Activated CD4-positive, alpha-beta T cell treated with anti-CD3 and anti-CD28 coated beads, Interleukin-2, amount 50 U/mL, for 24 hours (primary cell): ENCODE measurements around the gene RECQL5.
"Not testable (repeated sequence)": the region's sequence is repeated elsewhere in the genome, so short reads cannot be mapped to it uniquely, and the experiment has no call there.

Experiments used
- DNase-seq, 2 donors: peaks; one replicate each; pipeline ENCODE4 v3.0.0-alpha.2; 2020; ENCODE audit warnings: low read depth in 1 of 2, low spot score in 1 of 2

Gene RECQL5

GRCh38 chr17:75595920-75596313, 71.0 kb downstream of the RECQL5 start:
- DNase-seq: no peak

GRCh38 chr17:75595284-75595919, 71.6 kb downstream of the RECQL5 start:
- DNase-seq: no peak

GRCh38 chr17:75594499-75595283, 72.3 kb downstream of the RECQL5 start:
- no peak for DNase-seq

GRCh38 chr17:75593430-75593829, 73.5 kb downstream of the RECQL5 start:
- DNase-seq: not testable (repeated sequence)

- no peak for DNase-seq
Observed at GRCh38 chr17:75592348-75593020, 74.5 kb downstream of the RECQL5 start.

GRCh38 chr17:75591722-75592302, 75.1 kb downstream of the RECQL5 start:
- no peak for DNase-seq

- no peak for DNase-seq
Observed at GRCh38 chr17:75590849-75591721, 75.9 kb downstream of the RECQL5 start.

- DNase-seq: no peak
Observed at GRCh38 chr17:75590314-75590761, 76.6 kb downstream of the RECQL5 start.

- no peak for DNase-seq
Observed at GRCh38 chr17:75589919-75590303, 77.0 kb downstream of the RECQL5 start.

- DNase-seq: peak; percentile 97
Observed at GRCh38 chr17:75589012-75589918, 77.7 kb downstream of the RECQL5 start.

- DNase-seq: no peak
Observed at GRCh38 chr17:75588596-75589011, 78.3 kb downstream of the RECQL5 start.

- DNase-seq: peak; percentile 21 to 28
Observed at GRCh38 chr17:75587675-75588595, 79.0 kb downstream of the RECQL5 start, which contains the start of gene MYO15B. Gene MYO15B (plus strand): TSS chr17:75587800. CDS start chr17:75588058, 258 bp downstream.

- DNase-seq: no peak
Observed at GRCh38 chr17:75584849-75585175, 82.1 kb downstream of the RECQL5 start.

- not testable (repeated sequence) for DNase-seq
Observed at GRCh38 chr17:75583197-75583596, 83.8 kb downstream of the RECQL5 start.

- DNase-seq: peak in 1 of 2 donors; percentile 22
Observed at GRCh38 chr17:75581121-75581725, 85.7 kb downstream of the RECQL5 start.
